Keratinocyte (primary cell): Measurements from ENCODE around the gene CASQ1.

Source experiments
- CTCF ChIP-seq, 3 experiments: IDR thresholded peaks in 1 of 3; conservative IDR thresholded peaks in 1 of 3; optimal IDR thresholded peaks in 1 of 3; 2 replicates in 2 of 3; 3 replicates in 1 of 3; pipeline versions ENCODE3 to v1.5.1; 2011; ENCODE audit warnings: low read length in 3 of 3, mild to moderate bottlenecking in 3 of 3, moderate library complexity in 2 of 3, control low read depth in 1 of 3, inconsistent platforms in 1 of 3; ENCODE audit not compliant: insufficient read depth in 2 of 3; ENCODE audit errors: extremely low read depth in 1 of 3
- EZH2 ChIP-seq: IDR thresholded peaks from one replicate; pipeline ENCODE4 v1.6.1; 2012; ENCODE audit warnings: inconsistent platforms, mild to moderate bottlenecking, low read length, moderate library complexity

GRCh38 chr1:160217481-160218051 is 27.2 kb downstream of the CASQ1 start:
- TF ChIP-seq CTCF (optimal IDR thresholded peaks at IDR 0.05 in 1 of 3, IDR thresholded peaks at IDR 0.05 in 1 of 3, conservative IDR thresholded peaks at IDR 0.05 in 1 of 3; ENCODE audit: extremely low read depth in 1 of 3, insufficient read depth in 2 of 3, low read length in 3 of 3) (no peak), EZH2 (no peak)
